VCaP (cell line): ENCODE results near the gene STRA6.

Experiments used
- H3K27ac ChIP-seq: fragments of 450-650 bp; 2 replicates; pipeline ENCODE4 v1.5.1; 2017
- CTCF ChIP-seq: fragments of 450-650 bp; conservative IDR thresholded peaks from 2 replicates; pipeline ENCODE4 v1.5.1; 2017; ENCODE audit warnings: mild to moderate bottlenecking, moderate library complexity

Gene STRA6

GRCh38 chr15:74243431-74243830 lies 40.8 kb upstream of the STRA6 start:
- no peak overlapping the region; the same call in 1 of the 2 replicates for H3K27ac ChIP-seq
- TF ChIP-seq CTCF = no peak

GRCh38 chr15:74242441-74243185 lies 40.0 kb upstream of the STRA6 start:
- peak overlapping the region; percentile 83; the same call in 1 of the 2 replicates for H3K27ac ChIP-seq
- TF ChIP-seq CTCF = no peak

- H3K27ac ChIP-seq = peak overlapping the region; percentile 83
- no peak for TF ChIP-seq CTCF
These were observed 38.5 kb upstream of the STRA6 start for GRCh38 chr15:74240897-74241614.

- H3K27ac ChIP-seq = peak overlapping the region; percentile 83
- TF ChIP-seq CTCF = peak; percentile 88
These were observed 37.5 kb upstream of the STRA6 start for GRCh38 chr15:74240002-74240568.

- H3K27ac ChIP-seq = peak overlapping the region; percentile 83
These were observed 36.6 kb upstream of the STRA6 start for GRCh38 chr15:74239051-74239705.

GRCh38 chr15:74235962-74236361 lies 33.4 kb upstream of the STRA6 start, which contains the start of gene CCDC33:
Gene CCDC33, plus strand, starts transcription at chr15:74236326. Its CDS starts 394 bp downstream, at chr15:74236720.
- H3K27ac ChIP-seq = no peak within 1 kb of the TSS
- TF ChIP-seq CTCF = no peak

More at GRCh38 chr15:74239051-74239705, 36.6 kb upstream of the STRA6 start:
- TF ChIP-seq CTCF = no peak

- no peak for TF ChIP-seq CTCF
- H3K27ac ChIP-seq = no peak overlapping the region
These were observed 31.9 kb upstream of the STRA6 start for GRCh38 chr15:74234598-74234875.
